Activated CD8-positive, alpha-beta memory T cell treated with anti-CD3 and anti-CD28 coated beads for 24 hours (primary cell): Measurements from ENCODE around the gene RAI1.

Experiments used
- DNase-seq: peaks from one replicate; pipeline ENCODE4 v3.0.0-alpha.2; 2020

The RAI1 gene

DNA sequence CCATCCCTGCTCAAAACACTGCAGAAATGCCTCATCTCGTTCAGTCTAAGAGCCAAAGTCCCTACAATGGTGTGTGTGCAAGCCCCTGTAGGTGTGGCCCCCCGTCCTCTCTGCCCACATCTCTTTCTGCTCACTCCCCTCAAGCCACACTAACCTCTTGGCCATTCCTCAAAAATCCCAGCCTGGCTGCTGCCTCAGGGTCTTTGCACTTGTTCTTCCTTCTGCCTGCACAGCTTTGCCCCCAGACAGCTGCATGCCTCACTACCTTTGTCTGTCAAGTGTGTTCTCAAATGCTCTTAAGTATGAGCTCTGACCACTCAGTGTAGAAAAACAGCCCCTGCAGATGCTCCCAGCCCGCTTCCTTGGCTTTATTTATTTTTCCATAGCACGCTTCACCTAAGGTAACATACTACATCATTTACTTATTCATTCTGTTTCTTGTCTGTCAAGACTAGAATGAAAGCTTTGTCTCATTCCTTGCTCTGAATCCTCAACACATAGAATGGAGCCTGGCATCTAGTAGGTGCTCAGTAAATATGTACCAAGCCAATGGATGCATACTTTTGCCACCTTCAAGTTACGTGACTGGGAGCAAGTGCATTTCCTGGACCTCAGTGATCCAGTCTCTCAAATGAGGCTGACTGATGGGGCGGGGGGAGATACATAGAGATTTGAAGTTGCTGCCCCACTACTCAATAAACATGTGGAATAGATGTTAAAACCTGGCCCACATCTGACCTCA is 38.1 kb downstream of the RAI1 start:
- DNase-seq, result no peak

DNA sequence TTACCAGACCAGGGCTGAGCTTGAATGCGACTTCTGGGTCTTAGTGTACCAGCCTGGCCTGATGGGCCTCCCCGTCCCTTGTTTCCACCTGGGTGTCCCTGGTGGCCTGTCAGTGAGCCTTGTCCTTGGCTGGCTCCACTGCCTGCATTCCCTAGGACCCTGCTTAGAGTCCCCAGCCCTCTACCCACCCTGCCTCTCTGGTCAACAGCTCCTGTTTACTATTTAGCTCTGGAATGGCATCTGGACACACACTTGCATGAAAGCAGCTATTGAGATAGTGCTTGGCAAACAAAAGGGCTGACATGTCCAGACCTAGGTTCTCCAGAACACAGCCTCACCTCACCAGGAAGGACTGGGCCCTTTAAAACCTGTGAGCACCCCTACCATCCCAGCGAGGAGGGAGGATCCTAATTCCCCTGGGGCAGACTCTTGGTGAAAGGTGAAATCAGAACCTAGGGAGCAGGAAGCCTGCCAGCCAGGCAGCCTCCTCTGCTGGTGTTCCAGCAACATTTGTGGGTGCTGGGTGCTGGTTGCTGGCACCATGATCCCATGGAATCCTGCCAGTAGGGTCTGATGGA is 38.8 kb downstream of the RAI1 start:
- DNase-seq, result no peak

- DNase-seq, result no peak
Observed at GRCh38 chr17:17721140-17721668, 39.9 kb downstream of the RAI1 start.

GRCh38 chr17:17722081-17722905 is 41.0 kb downstream of the RAI1 start:
- DNase-seq, result no peak

DNA sequence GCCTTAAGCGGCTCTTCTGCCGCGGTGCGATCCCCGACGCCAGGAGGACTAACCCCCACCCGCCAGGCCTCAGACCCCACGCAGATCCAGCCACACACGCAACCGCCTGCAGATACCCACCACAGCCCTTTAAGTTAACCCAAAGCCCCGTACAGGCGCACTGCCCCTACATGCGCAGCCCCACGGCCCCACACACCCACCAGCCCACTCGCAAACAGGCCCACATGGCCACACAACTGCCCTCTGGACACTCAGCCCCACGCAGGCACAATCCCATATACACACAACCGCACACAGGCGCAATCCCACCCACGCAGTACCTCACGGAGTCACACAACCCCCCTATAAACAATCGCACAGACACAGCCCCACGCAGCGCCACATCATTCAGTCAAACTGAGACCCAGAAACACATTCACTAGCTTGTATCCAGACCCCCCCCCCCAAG is 41.7 kb downstream of the RAI1 start:
- no peak for DNase-seq

DNA sequence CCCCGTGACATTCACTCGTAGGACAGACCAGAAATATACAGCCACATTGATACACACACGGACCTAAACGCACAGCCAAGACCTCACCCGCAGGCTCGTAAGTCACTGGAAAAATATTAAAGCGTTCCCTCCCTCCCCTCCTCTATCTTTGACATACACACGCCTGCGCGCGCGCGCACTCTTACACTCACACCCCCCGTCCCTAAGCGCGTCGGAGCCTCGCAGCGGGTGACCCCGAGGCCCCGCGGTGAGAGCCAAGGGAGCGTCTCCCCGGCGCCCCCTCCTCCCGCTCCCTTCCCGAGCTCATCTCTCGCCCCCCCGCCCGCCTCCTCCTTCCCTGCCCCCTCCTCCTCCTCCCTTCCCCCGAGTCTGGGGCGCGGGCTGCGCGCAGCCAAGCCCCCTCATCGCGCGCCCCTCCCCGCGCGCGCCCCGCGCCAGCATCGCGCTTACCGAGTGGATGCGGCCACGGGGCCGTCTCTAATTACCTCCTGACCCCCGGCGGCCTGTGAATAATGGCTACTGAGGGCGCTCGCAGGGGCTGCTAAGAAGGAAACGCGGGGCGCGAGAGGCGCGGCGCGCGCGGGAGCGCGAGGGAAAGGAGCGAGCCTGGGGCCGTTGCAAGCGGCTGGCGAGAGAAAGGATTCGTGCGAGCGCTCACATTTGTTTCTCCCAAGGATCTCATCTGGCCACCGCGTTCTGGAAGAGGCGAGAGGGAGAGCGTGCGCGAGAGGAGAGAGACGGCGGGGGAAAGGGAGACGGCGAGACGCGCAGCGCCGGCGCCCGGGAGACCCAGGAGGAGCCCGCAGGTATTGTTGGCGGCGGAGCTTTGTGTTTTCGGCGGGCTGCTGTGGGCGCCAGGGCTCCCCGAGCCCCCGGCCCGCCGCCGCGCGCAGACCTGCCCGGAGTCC is 42.4 kb downstream of the RAI1 start:
- peak; percentile 68 for DNase-seq

GRCh38 chr17:17724307-17725010 is 43.2 kb downstream of the RAI1 start:
- DNase-seq, result peak; percentile 70

- DNase-seq, result no peak
Observed at GRCh38 chr17:17725011-17725751, 43.9 kb downstream of the RAI1 start.

- DNase-seq, result no peak
Observed at GRCh38 chr17:17725752-17726457, 44.6 kb downstream of the RAI1 start.

DNA sequence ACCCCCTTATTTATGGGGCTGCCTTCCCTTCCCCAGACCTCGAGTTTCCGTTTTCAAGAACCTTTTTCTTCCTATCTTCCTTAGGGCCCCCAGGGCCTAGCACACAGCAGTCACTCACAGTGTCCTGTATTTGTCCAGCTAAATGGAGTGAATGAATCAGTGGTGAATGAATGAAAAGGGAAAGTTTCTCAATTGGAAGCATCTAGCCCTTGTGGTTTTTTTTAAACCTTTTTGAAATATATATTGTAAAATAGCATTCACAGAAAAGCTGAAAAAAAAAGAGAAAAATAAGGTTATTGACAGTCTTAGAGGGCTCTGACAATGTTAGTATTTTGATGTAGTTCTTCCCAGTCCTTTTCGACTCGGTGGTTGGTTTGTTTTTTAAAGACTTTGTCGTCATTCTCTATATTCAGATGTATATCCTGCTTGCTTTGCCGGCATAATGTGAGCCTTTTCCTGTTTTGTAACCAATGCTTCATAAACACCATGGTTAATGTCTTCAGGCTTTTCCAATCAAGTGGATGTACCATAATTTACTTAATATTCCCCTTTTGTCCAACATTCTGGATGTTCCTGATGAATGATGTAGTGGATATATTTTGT is 45.3 kb downstream of the RAI1 start:
- DNase-seq, result no peak

GRCh38 chr17:17727111-17727659 is 45.9 kb downstream of the RAI1 start:
- DNase-seq, result no peak

GRCh38 chr17:17728146-17728545 is 46.9 kb downstream of the RAI1 start:
- no peak for DNase-seq

- DNase-seq, result no peak
Observed at GRCh38 chr17:17728550-17729251, 47.4 kb downstream of the RAI1 start.

GRCh38 chr17:17729620-17730249 is 48.5 kb downstream of the RAI1 start:
- DNase-seq, result peak; percentile 78

GRCh38 chr17:17730250-17730935 is 49.1 kb downstream of the RAI1 start:
- DNase-seq, result no peak

DNA sequence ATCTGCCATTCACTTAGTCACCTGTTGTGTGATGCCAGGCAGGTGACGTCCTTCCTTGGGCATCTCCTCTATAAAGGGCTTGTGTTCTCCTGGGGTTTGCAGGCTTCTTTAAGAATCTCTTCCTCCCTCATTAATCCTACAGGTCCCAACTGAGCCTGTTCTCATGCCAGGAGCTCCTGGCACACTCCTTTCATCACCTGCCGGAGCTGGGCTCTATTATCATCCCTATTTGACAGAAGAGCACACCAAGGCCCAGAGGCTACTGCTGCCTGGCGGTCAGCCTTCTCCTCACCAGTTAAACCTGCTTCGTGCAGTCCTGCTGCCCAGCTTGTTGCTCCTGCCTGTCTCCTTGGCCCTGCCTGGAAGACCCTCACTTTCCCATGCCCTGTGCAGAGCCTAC is 51.2 kb downstream of the RAI1 start:
- no peak for DNase-seq

- DNase-seq, result no peak
Observed at GRCh38 chr17:17732892-17733670, 51.8 kb downstream of the RAI1 start.
